ENCODE data around the gene DAP. TPM values are rescaled to one million over a fixed set of nuclear protein-coding genes. Genes with fewer than 3 reads are reported as not detected.
"Not testable (repeated sequence)": the region's sequence is repeated elsewhere in the genome, so short reads cannot be mapped to it uniquely, and the experiment has no call there.

The DAP gene
- total RNA-seq, 1 donor from 2014 or later, result 56.2 TPM

DNA sequence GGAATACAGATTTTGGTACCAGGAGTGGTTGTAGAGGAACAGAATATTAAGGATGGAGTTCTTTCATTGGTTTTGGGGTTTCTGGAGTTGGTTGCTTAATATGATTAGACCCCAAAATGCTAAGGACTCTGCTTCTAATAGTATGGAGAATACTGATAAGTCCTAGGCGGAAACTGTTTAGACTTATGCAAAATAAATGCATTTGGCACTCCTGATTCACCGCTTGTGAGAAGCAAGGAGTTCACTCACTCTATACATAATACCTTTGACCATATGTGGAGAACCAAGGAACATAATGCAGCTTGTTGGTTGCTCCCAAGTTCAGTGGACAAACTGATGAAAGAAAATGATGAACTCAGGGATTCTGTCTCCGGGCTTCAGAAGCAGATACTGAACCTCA, 44.2 kb downstream of the DAP start:
- intact Hi-C loops (cut with DNase I), result not testable (repeated sequence)

DNA sequence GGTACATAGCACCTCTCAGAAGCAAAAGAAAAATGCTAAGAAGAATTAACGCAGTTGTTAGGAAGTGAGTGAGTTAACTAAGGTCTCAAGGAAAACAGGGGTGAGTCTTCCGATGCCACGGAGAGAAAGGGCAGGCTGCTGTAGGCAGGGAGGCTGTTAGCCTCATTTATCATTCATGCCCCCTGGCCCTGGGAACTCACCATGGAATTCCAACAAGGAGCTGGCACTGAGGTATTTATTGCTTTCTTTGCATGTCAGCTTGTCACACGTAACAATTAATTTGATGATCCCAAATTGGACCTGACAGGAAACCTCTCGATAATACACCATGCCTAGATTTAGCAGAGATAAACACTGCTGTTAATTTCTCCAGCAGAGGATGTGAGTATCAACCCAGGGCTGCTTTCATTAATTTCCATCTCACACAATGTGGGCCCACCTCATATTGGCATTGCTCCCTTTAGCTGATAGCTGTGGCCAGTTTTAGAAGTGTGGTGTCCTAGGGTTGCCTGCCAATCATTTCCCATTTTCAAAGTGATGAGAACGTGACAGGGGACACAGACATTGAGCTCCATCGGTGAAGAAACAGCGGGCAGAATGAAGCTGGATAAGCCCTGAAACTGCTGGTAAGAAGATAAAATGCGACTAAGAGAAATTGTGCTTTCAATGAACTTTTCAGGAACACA, 45.3 kb downstream of the DAP start:
- DNase-seq (ENCODE audit: low spot score), result no peak
- intact Hi-C loops (cut with DNase I), result no loop called here

More for the DNA sequence above, 44.2 kb downstream of the DAP start:
- DNase-seq (ENCODE audit: low spot score), result not testable (repeated sequence)

DNA sequence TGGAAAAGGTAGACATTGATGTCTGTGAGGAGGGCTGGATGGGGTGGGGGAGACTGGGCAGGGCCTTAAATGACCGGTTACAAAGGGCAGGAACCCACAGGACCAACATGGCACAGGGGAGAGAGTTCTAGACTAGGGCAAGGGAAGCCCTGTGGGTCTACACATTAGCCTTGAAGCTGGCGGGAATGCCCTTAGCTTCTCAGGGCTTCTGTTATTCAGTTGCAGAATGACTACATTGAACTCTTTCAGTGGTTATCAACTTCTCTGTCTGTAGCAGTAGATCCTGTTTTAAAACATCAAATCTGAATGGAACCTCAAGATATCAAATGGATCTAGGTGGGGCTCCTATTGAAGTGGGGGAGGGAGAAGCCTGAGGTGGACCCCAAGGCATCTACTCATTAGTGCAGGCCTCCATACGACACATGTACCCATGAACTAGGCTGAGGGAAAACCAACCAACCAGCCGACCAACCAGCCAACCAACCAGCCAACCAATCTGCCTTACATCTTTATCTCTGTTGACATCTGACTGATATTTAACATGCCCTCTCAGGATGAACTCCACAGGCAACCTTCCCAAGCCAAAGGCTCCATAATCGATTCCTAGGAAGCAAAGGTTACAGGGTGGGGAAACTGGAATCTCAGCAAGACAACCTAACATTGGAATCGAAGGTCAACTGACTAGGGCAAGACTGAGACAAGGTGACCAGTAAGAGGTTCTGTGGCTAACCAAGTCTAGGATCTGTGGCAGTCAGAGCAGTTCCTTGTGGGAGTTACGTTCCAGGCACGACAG, 48.3 kb downstream of the DAP start:
- intact Hi-C loops (cut with DNase I), result no loop called here
- no peak for DNase-seq (ENCODE audit: low spot score)

DNA sequence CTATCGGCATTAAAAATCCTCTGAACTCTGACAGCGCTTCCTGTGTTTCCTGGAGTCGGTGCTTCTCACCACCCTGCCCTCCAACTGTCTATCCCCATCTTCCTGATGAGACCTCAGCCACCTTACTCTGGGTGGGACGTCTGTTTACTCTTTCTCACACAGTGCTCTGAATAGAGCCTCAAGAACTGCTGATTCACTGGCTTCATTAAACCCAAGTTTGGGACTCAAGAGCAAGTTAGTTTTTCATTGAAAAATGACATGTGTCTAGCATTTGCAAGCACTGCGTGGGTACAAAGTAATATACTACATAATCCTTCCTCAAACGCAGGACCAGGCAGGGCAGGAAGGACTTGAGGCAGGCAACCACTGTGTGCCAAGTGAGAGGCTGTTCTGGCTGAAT, 49.5 kb downstream of the DAP start:
- intact Hi-C loops (cut with DNase I), result no loop called here
- no peak for DNase-seq (ENCODE audit: low spot score)

DNA sequence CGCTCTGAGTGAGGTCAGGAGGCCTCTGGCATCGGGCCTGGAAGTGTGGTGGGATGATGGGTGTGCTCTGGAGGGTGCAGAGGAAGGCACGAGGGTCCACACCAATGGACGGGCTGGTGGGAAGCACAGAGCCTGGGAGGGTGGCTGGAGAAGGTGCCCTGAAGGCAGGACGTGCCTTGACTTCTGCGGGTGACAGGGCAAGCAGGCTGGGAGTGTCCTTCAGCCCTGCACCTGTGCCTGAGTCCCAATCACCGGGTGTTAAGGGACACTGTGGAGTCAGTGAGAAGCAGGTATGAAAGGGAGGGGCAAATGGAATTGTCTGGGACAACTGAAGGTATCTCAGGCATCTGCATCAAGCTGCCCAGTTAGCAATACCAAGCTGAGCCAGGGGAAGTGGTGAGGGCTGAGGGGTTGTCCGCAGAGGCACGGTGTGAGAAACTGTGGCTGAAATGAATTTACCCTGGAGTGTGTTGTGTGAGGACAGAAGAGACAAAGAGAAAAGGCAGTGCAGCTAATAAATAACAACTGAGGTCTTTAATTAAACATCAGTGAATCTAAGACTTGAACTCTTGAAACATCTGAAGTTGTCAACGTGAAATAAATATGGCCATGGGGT, 50.4 kb downstream of the DAP start:
- no peak for DNase-seq (ENCODE audit: low spot score)
- intact Hi-C loops (cut with DNase I), result no loop called here

DNA sequence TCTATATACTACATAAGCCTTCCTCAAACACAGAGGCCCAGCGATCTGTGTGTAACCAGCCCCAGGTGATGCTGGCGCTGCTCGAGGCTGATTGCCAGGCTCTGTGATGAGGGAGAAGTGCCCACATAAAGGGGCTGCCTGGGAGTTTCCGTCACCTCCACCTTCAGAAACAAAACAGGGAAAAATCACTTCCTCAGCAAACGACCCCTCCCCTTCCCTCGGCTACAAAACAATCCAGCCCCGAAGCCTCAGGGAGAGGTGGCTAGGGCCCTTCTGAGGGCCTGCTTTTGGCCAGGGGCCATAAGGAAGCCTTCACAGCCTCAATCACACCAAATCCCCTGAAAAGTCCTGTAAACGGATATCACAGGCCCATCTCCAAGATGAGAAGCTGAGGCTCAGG, 51.1 kb downstream of the DAP start:
- no peak for DNase-seq (ENCODE audit: low spot score)
- intact Hi-C loops (cut with DNase I), result no loop called here

DNA sequence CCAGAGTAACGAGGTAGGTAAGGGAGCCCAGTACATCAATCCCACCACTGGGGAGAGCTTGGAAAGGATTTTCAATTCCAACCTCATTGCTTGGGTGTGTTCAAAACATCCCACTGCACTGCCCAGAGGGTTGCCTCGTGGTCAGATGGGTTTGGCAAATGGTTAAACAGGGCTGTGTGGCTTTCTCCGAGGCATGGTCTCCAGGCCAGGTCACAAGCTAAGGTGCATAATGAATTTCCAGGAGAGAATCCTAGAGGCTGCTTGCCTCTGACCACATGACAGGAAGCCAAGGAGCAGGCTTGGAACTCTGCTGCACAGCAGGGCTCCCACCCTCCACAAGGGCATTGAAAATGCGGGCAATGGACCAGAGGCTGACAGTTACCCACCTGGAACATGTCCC, 51.6 kb downstream of the DAP start:
- DNase-seq (ENCODE audit: low spot score), result no peak
- intact Hi-C loops (cut with DNase I), result no loop called here

DNA sequence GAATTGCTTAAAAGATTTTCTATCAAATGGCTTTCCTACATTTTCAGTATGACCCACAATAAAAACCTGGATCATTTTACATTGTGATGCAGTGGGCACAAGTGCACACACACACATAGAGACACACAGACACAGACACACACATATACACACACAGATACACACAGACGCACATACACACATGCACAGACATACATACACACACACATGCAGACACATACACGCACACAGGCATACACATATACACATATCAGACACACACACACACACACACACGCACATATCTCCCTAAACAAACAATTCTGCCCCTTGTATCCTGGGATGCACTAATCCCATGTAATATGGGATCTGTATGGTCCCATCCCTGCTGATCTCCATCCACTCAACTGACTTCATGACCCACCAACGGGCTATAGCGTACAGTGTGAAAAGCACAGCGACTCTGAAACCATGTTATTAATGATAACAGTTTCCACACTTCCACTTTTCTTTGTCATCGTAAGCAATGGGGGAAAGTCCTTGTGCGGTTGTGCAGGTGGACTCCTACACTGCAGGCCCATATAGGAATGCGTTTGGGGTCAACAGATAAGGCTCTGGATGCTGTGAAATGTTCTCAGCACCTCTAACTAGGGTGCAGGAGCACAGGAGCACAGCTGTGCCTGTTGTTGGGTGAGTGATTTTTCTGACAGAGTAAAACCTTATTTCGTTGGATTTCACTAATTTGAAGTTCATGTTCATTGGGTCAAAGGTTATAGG, 52.7 kb downstream of the DAP start:
- no peak for DNase-seq (ENCODE audit: low spot score)
- intact Hi-C loops (cut with DNase I), result no loop called here

DNA sequence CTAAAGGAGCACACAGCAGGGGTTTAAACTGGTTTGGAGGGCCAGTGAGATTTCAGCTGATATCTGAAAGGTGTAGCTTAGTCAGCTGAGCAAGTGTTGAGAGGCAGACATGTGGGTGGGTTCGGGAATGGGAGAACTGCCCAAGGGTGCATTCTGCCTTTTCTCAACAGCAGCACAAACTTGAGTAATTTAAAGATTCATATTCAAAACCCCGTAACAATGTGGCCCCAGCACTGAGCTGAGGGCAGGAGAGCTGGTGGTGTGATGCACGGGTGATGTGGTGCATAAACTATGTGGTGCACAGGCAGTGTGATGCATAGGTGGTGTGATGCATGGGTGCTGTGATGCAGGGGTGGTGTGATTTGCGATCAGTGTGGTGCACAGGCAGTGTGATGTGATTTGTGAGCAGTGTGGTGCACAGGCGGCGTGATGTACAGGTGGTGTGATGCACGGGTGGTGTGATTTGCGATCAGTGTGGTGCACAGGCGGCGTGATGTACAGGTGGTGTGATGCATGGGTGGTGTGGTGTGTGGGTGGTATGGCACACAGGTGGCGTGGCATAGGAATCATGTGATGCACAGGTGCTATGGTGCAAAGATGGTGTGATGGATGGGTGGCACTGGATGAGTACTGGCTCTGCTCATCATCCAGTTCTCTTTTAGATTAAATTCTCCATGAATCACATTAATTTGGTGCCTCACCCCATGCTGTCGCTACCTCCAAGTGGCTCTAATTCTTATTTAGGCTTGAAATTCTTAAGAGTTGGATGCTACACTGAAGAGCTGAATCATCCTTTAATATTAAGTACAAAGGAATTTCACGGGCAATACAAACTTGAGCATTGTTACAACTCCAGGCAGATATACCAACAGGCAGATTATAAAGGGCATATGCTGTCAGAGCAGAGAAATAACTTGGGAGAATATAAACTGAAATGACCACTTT, 53.6 kb downstream of the DAP start:
- intact Hi-C loops (cut with DNase I), result no loop called here
- no peak for DNase-seq (ENCODE audit: low spot score)

DNA sequence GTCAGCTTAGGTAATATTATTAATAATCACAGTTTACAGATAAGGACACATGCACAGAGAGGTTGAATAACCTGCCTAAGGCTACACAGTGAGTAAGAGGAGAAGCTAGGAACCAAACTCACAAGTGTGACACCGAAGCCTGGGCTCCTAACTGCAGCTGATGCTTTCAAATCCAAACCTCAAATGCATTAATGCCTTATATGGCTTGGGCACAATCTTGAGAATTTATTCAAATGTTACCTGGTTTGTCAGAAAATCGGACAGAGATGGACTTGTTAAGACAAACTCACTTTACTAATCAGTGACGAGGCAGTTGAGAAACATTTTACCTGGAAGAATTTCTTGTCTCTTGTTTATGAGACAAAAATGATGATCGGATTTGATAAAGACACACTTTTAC, 54.7 kb downstream of the DAP start:
- intact Hi-C loops (cut with DNase I), result no loop called here
- DNase-seq (ENCODE audit: low spot score), result no peak

DNA sequence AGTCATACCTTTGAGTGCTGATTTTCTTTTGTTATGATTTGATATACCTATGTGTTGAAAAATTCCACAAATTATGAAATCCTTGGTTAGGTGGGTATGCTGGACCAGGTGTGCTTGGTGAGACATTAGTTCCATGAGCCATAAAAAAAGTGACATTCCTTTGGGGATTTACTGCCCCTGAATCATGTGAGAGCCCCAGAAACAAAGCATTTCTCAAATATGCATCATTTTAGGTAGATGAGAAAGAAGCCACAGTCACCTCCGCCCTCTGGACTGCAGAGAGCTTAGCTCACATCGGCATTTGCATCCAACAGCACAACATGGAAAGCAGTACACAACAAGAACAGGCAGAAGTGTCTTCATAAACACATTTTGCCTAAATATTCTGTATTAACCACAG, 55.3 kb downstream of the DAP start:
- DNase-seq (ENCODE audit: low spot score), result no peak
- intact Hi-C loops (cut with DNase I), result no loop called here

DNA sequence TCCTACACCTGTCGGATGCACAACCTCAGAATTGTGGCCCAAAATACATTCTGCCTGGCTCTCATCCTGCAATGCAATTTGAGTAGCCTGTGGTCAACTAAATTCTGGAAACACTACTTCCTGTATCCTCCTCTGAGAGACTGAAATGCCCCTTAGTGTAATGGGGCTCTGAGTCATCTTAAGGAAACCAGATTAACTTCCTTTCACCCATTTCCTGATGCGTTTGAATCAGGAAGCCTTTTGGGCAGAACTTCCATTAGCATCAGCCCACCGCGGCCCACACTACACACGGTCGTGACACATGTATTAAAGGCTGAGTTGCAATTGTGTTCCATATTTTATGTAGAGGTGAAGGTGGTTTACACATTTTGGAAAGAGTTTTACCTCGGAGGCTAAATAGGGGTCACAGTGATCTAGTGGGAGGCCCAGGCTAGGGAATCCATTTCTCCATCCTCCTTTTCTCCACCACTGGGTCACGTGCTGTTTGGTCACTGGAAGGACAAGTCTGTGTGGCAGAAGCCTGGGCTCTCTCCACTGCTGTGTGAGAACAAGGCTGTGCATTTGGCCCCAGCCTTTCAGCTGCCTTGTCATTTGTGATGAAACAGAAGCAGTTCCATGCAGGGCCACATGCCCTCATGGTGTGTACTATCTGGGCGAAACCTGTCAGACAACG, 55.9 kb downstream of the DAP start:
- intact Hi-C loops (cut with DNase I), result loop anchor here (5.0 kb wide), 2 partner anchors 57 to 282 kb away; partner anchors contain the start of gene DAP
- no peak for DNase-seq (ENCODE audit: low spot score)

DNA sequence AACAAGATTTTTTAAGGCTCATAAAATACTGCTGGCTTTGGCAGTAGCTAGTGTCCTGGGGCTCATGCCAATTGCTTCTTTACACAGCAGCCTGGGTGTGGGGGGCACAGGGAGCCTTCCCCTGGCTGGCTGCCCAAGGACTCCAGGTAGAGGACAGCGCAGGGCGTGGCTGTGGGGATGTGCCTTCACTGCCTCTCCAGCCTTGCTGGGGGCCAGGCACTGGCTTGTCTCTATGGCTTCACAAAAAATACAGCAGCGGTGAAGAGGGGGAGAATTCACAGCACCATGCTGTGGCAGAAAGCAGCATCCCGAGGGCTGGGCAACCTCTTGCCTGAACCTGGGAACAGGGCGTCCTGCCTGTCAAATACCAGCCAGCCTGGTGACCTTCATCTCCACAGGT, 57.4 kb downstream of the DAP start:
- intact Hi-C loops (cut with DNase I), result loop anchor here (5.0 kb wide), 2 partner anchors 59 to 284 kb away; partner anchors contain the start of gene DAP
- DNase-seq (ENCODE audit: low spot score), result no peak

DNA sequence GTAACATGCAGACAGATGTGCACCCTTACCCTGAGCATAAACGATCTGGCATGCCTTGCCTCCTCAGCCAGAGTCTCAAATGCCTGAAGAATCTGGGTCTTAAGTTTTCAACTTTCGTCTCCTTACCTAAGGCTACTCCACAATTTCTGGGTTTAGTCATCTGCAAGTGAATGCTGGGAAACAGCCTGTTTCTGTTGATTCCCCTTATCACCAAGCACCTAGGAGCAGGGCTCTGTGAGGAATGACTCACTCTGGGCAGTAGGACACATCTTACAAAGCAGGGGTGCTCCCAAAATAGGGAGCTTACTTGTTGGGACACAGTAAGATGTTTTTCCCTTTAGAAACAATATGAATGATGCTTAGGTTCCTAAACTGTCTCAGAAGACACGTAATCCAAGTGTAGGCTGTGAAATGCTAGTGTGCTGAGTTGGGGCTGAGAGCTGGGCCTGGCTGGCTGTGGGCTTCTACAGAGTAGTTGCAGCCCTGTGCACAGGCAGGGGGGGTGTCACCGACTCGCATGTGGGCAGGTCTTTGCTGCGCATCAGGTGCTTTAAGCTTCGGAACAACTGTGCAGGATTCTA, 58.0 kb downstream of the DAP start:
- intact Hi-C loops (cut with DNase I), result loop anchor here (5.0 kb wide), 2 partner anchors 59 to 284 kb away; partner anchors contain the start of gene DAP
- DNase-seq (ENCODE audit: low spot score), result no peak

DNA sequence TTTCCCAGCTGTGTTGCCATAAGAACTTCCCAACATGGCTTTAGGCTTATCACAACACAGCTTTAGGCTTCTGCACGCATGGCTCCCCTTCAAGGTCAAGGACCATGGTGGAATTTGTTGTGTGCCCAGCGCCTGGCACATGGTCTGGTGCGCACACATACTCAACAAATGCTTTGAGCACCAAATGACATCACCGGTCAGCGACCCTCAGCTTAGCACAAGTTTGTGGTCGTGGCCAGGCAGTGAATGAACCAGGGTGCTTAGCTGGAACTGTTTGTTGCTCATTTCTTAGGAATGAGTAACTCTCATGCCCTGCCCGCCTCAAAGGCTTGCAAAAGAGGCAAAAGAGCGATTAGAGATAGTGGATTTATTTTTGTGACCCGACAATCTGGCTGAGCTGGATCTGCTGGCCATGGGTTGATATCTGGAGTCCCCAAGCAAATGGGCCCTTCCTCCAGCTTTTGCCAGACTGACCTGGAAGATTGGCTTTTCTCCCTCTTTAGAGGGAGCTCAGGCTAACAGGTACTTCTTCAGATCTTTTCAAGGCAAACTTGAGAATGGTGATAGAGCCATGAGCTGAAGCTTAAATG, 58.9 kb downstream of the DAP start:
- intact Hi-C loops (cut with DNase I), result loop anchor here (5.0 kb wide), 2 partner anchors 60 to 285 kb away; partner anchors contain the start of gene DAP
- no peak for DNase-seq (ENCODE audit: low spot score)

DNA sequence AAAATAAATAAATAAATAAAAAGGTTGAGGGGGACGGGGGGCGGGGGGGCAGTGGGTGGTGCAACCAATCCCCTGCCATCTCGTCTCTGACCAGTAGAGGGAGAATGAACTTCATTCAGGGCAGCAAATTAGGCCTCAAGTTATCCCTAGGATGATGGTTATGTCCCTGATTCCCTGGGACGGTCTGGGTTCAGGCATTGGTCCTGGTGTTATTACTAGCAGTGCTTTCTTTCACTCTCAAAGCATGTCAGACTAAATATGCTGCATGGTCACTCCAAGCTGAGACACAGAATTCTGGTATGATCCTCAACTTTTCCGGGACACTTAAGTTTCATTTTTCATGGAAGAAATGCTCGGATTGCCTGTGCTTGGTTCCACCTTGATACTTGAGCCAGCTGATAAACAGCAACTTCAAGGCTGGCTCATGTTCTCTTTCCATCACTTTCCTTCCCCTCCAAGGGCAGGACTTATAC, 59.4 kb downstream of the DAP start:
- no peak for DNase-seq (ENCODE audit: low spot score)
- intact Hi-C loops (cut with DNase I), result loop anchor here (5.0 kb wide), 2 partner anchors 61 to 286 kb away; partner anchors contain the start of gene DAP

DNA sequence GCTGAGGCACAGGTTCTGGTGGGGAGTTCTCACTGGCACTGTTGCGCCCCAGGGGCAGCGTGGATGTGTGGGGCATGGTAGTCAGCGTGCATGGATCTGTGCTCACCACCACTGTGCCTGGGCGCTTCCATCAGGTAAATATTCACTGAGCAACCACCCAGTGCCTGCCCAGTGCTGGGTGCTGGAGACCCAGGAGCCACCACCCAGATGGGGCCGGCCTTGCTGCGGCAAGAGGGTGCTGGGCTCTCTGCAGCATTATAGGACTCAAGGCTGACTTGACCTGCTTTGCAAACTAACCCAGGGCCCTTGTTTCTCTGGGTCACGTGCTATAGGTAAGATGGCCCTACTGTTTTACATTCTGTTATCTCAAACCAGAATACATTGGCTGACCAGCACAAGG, 60.5 kb downstream of the DAP start:
- DNase-seq (ENCODE audit: low spot score), result no peak

More for the DNA sequence above, 60.5 kb downstream of the DAP start:
- intact Hi-C loops (cut with DNase I), result loop anchor here (5.0 kb wide), 2 partner anchors 62 to 287 kb away; partner anchors contain the start of gene DAP
